GM18519 (cell line): ENCODE data around the gene GNPTG.

Experiments
- ATAC-seq: cut with Tn5 transposase; IDR thresholded peaks from one replicate; pipeline ENCODE4 v1.9.1; 2021; ENCODE audit warnings: mild to moderate bottlenecking, moderate library complexity; ENCODE audit not compliant: unreplicated experiment, low FRiP score

GNPTG gene

DNA sequence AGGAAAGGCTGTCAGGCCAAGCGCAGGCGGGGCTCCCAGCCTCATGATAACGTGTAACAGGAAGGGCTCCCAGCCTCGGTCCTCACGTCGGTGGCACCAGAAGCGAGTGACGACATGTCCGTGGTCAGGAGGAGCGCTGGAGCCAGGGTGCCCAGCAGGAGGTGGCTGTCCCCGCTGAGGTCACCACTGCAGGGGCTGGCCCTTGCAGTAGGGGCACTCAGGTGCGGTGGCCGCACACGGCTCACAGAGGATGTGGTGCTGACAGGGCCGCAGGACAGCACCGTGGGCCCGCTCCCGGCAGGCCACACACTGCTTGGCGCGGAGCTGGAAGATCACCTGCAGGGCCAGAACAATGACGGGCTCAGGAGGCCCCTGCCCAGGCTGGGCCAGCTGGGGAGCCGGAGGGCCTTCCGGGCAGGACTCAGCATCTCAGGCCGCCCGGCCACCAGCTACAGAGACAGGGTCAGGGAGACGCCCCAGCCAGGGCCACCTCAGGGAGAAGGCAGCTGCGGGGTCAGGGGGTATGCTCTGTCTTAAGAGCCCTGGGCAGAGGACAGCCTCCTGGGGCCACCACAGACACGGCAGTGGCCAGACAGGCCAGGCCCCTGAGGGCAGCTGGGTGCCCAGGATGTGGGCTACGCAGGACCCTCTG is 14.5 kb downstream of the GNPTG start:
- no peak for ATAC-seq

DNA sequence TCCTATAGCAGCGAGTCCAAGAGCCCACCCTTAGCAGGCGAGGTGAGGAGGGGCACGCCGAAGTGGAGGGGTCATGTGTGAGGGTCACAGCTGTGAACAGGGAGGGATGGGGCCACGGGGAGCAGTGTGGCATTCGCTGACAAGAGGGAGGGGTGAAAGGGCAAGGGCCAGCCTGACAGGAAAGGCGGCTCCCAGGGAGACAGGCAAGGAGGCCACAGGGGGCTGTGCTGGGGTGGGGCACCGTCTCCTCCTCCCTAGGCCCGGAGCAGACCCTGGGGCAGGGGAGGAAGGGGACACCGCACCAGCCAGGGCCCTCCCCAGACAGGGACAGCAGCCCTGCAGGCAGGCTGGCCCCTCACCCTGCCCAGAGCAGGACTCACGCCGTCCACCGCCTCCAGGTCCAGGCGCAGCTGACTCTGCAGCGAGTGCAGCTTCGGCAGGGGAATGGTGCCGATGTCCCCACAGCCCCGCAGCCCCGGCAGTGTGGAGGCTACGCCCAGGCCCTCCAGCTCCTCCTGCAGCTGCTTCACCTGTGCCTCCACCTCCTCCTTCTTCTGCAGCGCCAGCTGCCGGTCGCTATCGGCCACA is 15.1 kb downstream of the GNPTG start:
- ATAC-seq, result no peak

DNA sequence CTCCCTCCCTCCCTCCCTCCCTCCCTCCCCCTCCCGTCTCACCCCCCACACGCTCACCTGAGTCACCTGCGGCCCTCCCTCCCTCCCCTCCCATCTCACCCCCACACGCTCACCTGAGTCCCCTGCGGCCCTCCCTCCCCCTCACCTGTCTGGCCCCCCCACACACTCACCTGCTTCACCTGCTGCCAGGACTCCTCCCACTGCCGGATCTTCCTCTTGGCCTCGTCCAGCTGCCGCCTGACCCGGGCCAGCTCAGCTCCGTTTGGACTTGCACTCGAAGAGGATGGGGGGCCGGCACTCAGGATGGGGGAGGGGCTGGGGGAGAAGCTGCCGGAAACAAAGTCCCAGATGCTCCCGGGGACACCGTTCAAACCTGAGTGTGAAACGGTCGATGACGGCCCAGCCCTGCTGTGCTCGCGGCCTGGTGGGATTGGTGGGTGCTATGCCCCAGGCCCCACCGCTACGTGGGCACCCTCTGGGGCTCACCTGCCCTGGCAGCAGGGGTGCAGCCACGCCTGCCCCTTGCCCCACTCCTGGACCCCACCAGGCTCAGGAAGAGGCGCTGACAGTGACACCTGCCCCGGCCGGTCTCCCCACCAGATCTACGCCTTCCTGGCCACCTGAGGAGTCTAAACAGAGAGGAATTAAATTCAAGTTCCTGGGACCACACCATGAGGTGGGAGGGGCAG is 15.9 kb downstream of the GNPTG start:
- no peak for ATAC-seq

DNA sequence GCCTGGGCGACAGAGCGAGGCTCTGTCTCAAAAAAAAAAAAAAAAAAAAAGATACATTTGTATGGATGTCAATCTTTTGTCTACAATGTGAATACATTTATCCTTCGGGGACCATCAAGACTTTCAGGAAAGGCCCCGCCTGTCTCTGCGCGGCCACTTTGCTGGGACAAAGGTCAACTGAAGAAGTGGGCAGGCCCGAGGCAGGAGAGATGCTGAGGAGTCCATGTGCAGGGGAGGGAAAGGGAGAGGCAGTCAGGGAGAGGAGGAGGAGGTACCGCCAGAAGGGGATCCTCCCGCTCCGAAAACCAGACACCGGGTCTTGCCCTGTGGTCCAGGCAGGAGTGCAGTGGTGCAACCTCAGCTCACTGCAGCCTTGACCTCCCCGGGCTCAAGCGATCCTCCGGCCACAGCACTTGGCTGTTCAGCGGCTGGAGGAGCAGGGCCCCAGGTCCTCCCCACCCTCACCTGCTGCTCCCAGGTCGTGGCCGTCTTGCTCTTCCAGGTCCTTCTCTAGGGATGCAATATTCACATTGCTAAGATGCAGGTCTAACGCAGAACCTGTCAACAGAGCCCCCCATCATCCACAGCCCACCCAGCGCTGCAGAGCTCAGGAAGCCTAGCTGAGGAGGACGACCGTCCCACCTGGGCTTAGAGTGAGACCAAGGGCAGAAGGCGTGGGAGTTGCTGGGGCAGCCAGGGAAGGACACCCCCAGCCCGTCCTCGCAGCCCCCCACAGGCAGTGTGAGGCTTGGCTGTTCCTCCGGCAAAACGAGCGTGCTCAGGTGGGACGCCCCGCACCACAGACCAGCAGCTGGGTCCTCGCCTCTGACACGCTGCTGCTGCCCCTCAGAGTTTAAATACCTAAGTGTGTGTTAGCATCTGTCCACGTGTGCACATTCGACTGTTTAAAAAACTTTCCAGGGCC is 19.6 kb downstream of the GNPTG start:
- ATAC-seq, result no peak

DNA sequence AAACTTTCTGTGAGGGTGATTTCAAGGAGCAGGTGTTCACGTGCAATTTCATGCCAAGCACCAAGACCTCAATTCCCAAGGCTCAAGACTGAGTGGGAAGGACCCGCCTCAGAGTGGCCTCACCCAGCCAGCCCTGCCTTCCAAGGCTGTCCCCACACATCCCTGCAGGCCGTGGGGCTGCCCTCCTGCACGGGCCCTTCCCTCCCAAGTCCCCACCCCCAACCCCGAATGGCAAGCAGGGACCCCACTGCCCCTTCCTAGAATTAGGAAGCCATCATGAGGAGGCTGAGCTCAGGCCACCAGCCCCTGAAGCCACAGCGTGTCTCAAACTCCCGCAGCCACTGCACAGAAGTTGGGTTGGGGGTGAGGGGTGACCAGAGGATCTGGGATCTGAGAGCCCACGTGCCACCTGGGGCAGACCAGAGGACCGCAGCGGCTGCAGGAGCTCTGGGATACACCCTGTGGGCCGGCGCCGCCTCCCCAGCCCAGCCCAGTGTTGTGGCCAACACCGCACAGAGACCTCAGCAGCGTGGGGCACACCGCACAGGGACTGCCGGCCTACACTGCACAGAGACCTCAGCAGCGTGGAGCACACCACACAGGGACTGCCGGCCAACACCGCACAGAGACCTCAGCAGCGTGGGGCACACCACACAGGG is 20.7 kb downstream of the GNPTG start:
- ATAC-seq, result no peak

DNA sequence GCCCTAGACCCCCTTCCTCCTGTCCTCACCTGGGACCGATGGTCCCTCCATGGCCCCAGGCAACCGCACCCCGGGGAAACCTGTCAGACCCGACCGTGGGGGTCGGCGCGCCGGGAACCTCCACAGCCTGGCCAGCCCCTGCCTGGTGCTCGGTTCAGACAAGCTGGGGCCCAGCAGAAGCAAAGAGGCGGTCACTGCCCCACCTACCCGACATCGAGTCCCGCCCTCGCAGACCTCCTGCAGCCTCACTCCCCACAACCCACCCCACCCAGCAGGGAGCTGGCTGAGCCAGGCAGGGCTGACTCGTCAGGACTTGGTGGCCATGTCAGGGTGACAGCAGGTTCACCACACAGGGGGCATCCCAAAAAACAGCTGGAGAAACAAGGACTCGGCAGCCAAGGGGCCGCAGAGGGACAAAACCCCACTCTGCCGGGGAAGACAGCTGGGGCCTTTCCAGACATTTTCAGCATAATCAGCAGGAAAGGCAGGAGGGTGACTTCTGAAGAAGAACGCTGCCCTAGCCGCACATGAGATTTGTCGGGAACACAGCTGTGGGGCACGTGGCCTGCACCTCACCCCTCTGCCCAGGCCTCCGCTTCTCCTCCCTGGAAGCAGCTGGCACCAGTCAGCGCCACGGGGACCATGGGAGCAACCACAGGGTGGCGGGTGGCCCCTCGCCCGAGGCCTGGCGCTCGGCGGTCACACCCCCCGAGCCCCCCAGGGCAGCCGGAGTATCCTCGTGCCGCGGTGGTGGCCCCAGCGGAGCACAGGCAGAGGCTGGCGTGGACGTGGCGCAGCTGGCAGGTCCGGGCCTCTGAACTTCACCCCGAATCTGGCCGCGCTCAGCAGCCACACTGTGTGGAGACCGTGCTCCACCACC is 22.9 kb downstream of the GNPTG start:
- ATAC-seq, result no peak

DNA sequence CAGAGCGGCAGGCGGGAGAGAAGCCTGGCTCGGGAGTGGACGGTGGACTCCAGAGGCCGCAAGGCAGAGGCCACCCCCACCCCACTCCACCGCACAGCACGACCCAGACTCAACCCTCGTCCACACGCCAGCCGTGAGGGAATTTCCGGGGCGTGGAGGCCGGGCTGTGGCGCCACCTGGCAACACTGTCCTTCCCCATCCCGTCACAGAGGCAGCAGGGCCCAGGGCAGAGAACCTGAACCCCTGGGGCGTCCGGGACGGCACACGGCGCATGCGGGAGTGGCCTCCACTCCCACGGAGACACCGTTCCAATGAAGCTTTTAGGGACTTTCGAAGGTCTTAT is 23.5 kb downstream of the GNPTG start:
- ATAC-seq, result no peak

DNA sequence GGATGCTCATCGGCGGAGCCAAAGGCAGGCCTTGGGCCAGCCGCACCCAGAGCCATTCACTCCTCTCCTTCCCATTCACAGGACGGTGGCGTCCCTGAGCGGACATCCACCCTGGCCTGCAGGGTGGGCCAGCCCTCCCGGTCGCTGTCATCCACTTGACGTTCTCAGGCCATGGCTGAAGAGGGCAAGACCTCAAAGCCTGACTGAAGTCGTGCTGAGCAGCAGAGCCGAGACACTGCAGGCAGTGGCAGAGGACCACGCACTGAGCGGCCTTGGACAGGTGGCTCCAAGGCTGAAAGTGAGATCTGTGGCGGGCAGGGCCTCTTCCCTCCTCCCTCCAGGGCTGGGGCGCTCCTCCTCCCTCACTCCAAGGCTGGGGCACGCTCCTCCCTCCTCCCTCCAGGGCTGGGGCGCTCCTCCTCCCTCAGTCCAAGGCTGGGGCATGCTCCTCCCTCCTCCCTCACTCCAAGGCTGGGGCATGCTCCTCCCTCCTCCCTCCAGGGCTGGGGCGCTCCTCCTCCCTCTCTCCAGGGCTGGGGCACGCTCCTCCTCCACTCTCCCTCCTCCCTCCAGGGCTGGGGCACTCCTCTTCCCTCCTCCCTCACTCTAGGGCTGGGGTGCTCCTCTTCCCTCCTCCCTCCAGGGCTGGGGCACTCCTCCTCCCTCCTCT is 24.1 kb downstream of the GNPTG start:
- no peak for ATAC-seq

DNA sequence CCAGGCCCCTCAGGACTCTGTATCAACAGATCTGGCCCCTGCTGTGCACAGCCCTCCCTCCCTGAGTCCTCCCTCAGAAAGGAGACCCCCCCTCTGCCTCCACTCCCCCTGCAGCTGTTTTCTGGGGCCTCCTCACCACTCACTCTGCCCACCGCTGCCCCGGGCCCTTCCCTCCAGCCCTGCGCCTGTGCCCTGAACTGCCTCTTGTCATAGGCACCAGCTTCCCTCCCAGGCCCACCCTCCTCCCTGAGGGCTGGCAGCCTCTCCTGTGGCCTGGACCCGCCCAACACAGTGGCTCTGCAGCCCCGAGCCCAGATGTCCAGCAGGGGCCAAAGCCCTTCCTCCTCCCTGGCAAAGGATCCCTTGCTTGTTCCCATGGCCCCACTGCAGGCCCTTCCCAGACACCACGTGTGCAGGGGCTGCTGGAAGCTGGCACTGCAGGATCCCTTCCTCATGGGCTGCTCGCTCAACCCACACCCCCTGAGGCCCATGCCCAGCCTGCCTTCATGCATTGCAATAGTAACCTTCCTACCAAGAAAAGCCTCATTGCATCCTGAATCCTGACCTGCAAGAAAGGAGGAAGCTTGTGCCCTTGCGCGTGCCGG is 25.8 kb downstream of the GNPTG start:
- ATAC-seq, result no peak

DNA sequence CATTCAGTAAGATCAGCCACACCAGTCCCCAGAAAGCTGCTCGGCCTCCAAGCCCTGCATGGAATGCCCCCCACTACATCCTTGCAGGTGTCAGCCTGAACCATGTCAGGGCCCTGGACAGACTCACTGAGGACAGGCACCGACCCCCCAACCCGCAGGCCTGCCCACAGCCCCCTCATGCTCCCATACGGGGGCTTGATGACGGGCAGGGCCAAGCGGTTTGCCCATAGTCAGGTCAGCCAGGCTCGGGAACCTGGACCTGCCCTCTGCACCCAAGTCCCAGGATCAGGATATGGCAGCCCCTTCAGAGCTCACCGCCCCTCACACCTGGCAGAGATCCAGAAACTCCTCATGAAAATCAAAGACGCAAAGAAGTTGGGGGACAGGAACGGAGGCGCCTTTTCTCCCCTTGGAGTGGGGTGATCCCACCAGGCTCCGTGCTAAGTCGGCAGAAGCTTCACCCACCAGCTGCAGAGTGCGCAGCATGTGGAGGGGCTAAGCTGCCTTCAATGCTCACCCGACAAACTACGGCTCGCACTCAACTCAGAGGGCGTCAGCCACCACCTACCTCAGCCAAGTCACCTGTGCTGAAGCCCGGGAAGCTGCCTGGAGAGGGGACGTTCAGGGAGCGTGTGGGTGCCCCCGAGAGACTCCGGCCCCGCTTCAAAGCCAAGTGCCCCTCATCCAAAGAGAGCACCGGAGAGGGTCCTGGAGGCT is 26.5 kb downstream of the GNPTG start:
- ATAC-seq, result no peak

DNA sequence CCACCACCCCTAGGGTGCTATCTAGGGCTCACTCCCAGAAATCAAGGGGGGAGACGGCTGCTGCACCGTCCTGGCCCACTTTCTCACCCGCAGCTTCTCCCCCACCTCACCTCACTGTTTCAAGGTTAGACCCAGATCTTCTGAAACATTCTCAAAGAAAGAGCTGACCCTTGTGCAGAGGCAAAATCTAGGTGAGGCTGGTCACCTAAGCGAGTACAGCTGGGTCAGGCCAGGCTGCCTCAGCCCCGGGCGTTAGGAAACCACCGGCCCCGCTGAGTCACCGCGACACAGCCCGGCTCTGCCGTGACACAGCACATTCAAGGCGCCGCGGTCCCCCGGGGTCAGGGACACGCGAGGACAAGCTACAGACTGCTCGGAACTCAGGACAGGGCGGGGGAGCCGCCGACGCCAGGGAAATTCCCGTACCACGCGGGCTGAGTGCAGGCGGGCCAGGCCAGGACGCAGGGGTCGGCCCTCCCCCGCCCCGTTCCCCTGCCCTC is 27.1 kb downstream of the GNPTG start:
- no peak for ATAC-seq

DNA sequence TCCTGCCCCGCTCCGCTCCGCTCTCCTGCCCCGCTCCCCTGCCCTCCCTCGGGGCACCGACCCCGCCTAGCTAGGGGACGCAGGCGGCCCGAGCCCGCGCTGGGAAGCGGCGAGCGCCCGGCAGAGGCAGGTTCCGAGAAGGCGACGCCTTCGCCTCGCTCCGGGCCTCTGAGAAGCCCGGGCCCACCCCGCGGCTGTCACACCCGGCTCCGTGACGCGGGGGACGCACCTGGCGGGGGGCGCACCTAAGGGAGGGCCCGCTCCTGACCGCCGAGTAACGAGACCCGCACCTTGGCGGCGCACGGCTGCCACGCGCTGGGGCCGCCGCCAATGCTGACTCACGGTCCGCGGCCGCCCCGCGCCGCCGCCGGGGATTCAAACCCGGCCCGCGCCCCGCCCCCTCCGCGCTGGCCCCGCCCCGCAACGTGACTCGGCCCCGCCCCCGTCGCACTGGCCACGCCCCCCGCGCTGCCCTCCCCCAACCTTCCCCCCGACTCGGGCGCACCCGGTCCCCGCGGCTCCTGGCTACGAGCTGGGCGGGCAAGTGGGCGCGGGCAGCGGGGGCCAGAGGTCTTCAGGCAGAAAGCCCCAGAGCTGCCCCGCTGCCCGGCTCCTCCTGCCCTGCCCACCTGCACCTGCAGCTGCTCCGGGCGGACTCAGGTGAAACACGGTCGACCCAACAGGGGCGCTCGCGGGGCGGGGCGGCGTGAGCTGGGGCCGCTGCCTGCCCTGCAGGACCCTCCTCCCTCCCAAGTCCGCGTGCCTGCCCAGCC is 27.8 kb downstream of the GNPTG start:
- ATAC-seq, result no peak

DNA sequence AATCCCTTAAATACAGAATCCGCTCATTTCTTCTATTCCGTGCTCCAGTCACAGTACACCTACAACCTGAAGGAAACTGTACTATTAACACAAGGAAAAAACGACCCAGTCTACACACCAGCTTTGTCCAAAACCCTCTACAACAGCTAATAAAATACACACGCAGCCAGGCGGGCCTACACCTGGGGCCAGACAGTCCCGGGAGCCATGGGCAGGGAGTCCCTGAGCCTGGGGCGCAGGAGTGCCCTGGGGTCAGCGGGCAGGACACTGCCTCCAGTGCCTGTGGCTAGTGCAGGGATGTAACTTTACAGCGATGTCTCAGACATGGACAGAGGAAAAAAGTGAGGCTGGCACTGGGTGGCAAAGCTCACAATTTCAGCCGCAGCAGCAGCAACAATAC is 28.5 kb downstream of the GNPTG start:
- no peak for ATAC-seq

DNA sequence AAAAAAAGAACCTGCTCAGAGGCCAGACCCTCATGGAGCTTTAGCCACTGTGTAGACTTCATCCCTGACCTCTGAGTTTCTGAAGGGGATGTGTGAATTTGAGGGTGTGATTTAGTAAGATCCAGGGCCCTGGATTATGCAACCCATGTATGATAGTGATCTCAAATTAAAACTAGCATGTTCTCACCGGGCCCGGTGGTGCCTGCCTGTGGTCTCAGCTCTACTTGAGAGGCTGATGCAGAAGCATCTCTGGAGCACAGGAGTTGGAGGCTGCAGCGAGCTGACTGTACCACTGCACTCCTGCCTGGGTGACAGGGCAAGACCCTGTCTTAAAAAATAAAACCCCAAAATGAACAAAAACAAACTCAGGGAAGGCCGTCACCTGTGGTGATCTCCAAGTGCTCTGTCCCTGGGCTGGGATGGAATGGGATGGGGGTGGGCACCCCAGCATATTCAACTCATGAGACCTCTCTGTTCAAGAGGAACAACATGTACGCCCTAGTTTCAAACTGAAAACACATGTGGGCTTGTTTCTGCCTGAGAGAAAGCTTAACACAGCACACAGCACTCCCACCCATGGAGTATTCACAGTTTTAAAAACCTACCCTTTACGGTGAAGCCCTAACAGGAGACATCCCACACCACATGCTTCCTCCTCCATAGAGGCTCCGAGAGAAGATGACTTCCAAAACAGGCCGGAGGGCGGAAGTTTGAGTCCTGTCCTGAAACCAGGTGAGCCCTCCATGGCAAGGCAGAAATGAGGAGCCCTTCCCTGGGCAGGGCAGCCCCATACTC is 30.1 kb downstream of the GNPTG start:
- no peak for ATAC-seq

DNA sequence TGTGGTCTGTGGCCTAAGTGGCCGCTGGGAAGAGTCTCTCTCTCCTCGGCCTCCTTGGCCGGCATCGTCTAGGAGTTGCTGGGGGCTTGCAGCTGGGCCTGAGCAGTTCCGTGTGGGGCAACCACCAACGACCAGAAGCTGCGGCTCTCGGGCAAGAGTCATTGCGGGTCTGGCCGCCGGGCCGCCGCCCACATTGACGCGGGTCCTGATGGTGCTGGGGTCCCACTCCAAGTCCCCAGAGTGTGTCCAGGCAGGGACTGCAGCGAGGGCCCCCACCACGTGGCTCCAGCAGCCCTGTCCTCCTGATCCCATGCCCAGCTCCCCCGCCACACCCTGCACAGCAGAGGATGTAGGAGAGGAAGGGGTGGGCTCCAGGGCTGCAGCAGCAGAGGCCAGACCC is 31.8 kb downstream of the GNPTG start:
- no peak for ATAC-seq

DNA sequence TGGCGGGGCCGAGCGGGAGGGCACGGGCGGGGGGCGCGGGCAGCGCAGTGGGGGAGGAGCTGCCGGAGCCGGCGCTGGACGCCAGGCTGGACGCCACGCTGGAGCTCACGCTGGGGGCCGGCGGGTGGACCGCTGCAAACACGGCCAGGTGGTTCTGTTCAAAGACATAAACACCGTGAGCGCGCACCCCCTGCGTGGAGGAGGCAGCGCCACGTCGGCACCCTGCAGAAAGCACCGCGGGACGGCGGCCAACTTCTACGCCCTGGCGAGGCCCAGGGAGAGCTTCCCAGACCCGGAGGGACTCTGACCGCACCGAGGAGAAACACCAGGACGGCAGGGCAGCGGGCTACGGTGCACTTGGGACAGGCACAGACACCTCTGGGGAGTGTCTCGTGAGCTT is 33.5 kb downstream of the GNPTG start:
- no peak for ATAC-seq
